Prostate gland (tissue), 2 donors: ENCODE results near the gene ITPRID1.

Experiments used
- CTCF ChIP-seq, 4 experiments: fragments of 200-600 bp in 2 of 4; fragments of 450-650 bp in 2 of 4; sonication (generic) in 2 of 4; IDR thresholded peaks; 1 replicate in 3 of 4; 2 replicates in 1 of 4; pipeline ENCODE4 v1.5.1; 2016 to 2019; ENCODE audit warnings: antibody characterized with exemption in 4 of 4, mild to moderate bottlenecking in 2 of 4, moderate library complexity in 2 of 4
- POLR2A ChIP-seq: fragments of 450-650 bp; IDR thresholded peaks from one replicate; pipeline ENCODE4 v1.6.1; 2016; ENCODE audit warnings: antibody characterized with exemption, mild to moderate bottlenecking

GRCh38 chr7:31583942-31584341, 70.1 kb downstream of the ITPRID1 start:
- TF ChIP-seq CTCF (IDR thresholded peaks at IDR 0.05): no peak
- no peak for TF ChIP-seq POLR2A
